22Rv1 (cell line): ENCODE data around the gene SHE.

Source experiments
- H3K27ac ChIP-seq: fragments of 450-650 bp; 2 replicates; pipeline ENCODE4 v1.5.1; 2017
- ZFX ChIP-seq: fragments of 450-650 bp; IDR thresholded peaks from 2 replicates; pipeline ENCODE4 v1.6.1; 2017; ENCODE audit warnings: antibody characterized with exemption, borderline replicate concordance
- TF ChIP-seq, protein P1 (sequence below): fragments of 450-650 bp; IDR thresholded peaks from 2 replicates; pipeline ENCODE4 v1.5.1; 2017; ENCODE audit warnings: mild to moderate bottlenecking

SHE gene

GRCh38 chr1:154478013-154478412, 24.2 kb downstream of the SHE start:
- no peak overlapping the region for H3K27ac ChIP-seq
- no peak for TF ChIP-seq ZFX
- TF ChIP-seq, protein P1, sequence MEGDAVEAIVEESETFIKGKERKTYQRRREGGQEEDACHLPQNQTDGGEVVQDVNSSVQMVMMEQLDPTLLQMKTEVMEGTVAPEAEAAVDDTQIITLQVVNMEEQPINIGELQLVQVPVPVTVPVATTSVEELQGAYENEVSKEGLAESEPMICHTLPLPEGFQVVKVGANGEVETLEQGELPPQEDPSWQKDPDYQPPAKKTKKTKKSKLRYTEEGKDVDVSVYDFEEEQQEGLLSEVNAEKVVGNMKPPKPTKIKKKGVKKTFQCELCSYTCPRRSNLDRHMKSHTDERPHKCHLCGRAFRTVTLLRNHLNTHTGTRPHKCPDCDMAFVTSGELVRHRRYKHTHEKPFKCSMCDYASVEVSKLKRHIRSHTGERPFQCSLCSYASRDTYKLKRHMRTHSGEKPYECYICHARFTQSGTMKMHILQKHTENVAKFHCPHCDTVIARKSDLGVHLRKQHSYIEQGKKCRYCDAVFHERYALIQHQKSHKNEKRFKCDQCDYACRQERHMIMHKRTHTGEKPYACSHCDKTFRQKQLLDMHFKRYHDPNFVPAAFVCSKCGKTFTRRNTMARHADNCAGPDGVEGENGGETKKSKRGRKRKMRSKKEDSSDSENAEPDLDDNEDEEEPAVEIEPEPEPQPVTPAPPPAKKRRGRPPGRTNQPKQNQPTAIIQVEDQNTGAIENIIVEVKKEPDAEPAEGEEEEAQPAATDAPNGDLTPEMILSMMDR: no peak

GRCh38 chr1:154476791-154477190, 25.4 kb downstream of the SHE start:
- no peak for TF ChIP-seq ZFX
- TF ChIP-seq, protein P1: no peak
- H3K27ac ChIP-seq: no peak overlapping the region

DNA sequence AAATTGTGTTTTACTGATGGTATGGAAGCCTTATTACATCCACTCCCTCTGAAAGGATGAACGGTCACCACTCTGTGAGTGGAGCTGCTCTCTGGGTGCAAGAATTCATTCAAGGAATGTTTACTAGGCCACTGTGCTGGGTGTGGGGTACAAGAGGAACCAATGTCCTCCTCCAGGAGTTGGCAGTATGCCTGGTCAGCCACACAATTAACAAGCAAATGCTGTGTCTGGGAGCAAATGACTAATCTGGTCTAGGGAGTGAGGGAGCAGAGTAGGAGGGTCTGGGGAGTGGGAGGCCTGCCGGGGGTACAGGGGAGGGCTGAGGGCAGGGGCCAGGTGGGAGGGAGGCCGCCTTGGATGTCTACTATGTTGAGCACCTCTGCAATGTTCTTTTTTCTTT, 27.4 kb downstream of the SHE start:
- H3K27ac ChIP-seq: no peak overlapping the region

DNA sequence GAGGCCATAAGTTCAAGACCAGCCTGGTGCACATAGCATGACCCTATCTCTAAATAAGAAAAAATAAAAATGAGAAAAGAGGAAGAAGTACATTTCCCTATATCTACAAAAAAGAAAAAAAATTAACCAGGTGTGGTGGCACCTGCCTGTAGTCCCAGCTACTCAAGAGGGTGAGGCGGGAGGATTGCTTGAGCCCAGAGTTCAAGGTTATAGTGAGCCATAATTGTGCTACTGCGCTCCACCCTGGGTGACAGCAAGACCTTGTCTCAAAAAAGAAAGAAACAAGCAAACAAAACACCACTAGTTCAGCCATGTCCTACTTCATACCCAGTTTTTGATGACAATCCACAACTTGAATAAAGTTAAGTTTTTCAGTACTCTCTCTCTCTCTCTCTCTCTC, 30.9 kb downstream of the SHE start:
- TF ChIP-seq, protein P1: no peak
- no peak for TF ChIP-seq ZFX

More for the DNA sequence above, 27.4 kb downstream of the SHE start:
- no peak for TF ChIP-seq ZFX
- TF ChIP-seq, protein P1: no peak

GRCh38 chr1:154469844-154470560, 32.2 kb downstream of the SHE start:
- TF ChIP-seq, protein P1: no peak
- no peak for TF ChIP-seq ZFX
- H3K27ac ChIP-seq: no peak overlapping the region

More for the DNA sequence above, 30.9 kb downstream of the SHE start:
- H3K27ac ChIP-seq: no peak overlapping the region

- TF ChIP-seq, protein P1: no peak
- TF ChIP-seq ZFX: no peak
- H3K27ac ChIP-seq: no peak overlapping the region
These were observed 33.5 kb downstream of the SHE start for GRCh38 chr1:154468535-154469250.
